ENCODE results near the gene TMEM238. TPM values are rescaled to one million over a fixed set of nuclear protein-coding genes. Genes with fewer than 3 reads are reported as not detected.

Gene TMEM238, protein sequence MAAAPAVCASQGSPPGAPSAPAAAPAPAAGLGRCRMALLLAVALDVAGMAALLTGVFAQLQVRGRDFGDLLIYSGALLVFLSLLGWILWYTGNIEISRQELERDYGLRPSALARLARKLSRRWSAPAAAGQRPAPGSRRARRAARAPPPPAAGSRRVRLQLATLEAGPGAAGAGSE
- polyA plus RNA-seq = not detected in 2 replicates

DNA sequence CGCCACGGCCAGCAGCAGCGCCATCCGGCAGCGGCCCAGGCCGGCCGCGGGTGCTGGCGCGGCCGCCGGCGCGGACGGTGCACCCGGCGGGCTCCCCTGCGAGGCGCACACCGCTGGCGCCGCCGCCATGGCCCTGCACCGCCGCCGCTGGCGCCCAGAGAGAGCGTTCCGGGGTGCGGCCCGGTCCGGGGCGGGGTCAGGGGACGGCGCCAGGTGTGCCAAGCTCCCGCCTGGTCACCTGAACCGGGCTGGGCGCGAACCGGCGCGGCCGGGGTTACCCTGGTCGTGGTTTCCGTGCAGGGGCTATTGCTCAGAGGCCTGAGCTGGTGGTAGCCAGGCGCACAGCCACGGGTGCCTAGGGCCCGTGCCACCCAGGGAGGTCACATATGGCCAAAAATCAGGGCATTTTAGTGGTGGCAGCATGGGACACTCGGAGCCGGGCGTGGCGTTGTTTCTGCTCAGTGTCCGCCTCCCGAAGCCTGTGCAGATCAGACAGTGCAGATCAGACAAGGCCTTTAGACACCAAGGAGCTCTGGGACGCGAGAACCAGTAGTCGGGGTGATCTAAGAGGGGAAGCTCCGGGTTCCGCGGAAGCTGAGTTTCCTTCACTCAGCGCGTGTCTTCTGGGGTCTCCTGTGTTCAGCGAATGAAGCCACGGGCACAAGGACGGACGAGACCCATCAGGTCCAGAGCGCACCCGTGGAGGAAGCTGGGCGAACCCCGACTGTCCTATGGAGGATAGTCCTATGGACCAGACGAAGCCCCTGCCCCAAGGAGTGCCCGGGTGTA is at the start of gene TMEM238:
TMEM238 (minus strand) TSS at position 162 of the 789 bp plus-strand sequence; CDS start at position 129, 33 bp downstream.

GRCh38 chr19:55407550-55407799 is 23.4 kb upstream of the TMEM238 start, which contains the start of gene UBE2S:
UBE2S (minus strand) TSS chr19:55407788; CDS start chr19:55407589, 199 bp downstream.

GRCh38 chr19:55385724-55386492 is 1.8 kb upstream of the TMEM238 start, which contains the start of gene RPL28:
RPL28 (plus strand) TSS chr19:55385932; CDS start chr19:55386358, 426 bp downstream.

DNA sequence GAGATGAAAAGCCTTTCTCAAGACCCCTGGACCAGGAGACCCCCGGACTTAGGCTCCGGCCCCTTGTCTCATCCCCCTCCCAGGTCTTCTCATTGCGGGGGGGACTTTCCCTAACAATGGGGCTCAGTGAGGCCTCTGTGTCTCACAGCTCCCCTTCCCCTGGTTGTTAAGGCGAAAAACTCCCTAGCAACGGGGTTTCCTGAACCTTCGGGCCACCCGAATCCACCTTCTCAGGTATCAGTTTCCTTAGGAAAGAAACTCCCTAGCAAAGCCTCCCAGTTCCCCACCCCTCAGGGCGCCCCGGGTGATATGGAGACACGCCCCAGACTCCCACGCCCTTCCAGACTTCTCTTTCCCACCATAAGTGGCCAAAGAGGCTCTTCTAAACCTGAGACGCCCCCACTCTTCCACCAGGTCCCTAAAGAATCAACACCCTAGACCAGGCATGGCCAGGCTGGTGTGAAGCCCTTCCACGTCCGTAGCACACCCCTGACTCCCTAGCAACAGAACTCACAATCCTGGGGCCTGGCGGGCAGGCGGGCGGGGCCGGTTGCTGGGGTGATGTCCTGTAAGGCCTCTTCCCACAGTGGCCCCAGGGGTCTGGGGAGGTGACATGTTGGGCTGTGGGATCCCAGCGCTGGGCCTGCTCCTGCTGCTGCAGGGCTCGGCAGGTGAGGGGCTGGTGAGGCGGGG is 7.7 kb downstream of the TMEM238 start, which contains the start of gene TMEM190:
TMEM190 (plus strand) TSS at position 586 of the 693 bp plus-strand sequence; CDS start at position 614, 28 bp downstream.

DNA sequence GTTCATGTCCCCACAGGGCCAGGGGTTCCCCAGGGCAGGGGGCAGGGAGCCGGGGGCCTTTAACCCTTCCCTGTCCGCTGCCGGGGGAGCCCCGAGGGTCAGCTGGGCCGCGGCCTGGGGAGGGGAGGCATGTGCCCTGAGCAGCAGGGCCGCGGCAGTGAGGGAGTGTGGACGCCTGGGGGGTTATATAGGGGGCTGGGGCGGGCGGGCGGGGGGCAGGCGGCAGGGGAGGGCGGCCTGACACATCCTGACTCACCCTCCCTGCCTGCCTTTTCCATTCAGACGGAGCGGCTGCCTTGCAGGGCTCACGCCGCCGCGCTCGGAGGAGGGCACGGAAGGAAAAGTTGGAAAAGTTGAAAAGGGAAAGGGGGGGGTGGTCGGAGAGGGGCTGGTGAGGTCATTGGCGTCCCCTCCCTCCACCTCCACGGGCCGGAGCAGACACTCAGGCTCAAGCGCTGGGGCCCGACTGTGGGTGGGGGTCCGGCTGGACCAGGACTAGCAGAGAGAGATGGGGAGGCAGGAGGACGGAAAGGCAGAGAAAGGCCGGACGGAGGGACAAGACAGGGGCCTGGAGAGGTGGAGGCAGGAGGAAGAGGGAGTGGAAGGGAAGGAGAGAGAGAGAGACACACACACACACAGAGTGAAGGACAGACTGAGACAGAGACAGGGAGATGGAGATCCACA is 13.6 kb downstream of the TMEM238 start, which contains the start of gene IL11:
IL11 (minus strand) TSS at position 159 of the 684 bp plus-strand sequence; CDS start at position 6, 153 bp downstream.

GRCh38 chr19:55362990-55363716 is 20.9 kb downstream of the TMEM238 start, which contains the start of gene GARIN5B:
GARIN5B (minus strand) TSS chr19:55363260; CDS start chr19:55363066, 194 bp downstream.

GRCh38 chr19:55354698-55355212 is 29.3 kb downstream of the TMEM238 start, which contains the start of gene COX6B2:
COX6B2 (minus strand) TSS chr19:55354719; CDS start chr19:55354521, 198 bp downstream.

GRCh38 chr19:55339105-55339888 is 44.8 kb downstream of the TMEM238 start, which contains the start of gene KMT5C:
KMT5C (plus strand) TSS chr19:55339876; CDS start chr19:55341937, 2,061 bp downstream.

Other genes with a start within 250 kb of the TMEM238 start
- 84.0 and 98.2 TPM in 2 replicates for gene TNNT1, start 235.1 kb downstream of the TMEM238 start, polyA plus RNA-seq
- not detected in 2 replicates for gene TNNI3, start 226.6 kb downstream of the TMEM238 start, polyA plus RNA-seq
- gene DNAAF3, start 217.7 kb downstream of the TMEM238 start, polyA plus RNA-seq = 0.99 TPM in 1 of 2 replicates, not detected in the other
- gene SYT5, start 204.0 kb downstream of the TMEM238 start, polyA plus RNA-seq = 2.6 and 7.5 TPM in 2 replicates
- 1.0 TPM in 1 of 2 replicates, not detected in the other for gene PTPRH, start 174.8 kb downstream of the TMEM238 start, polyA plus RNA-seq
- gene TMEM86B, start 155.5 kb downstream of the TMEM238 start, polyA plus RNA-seq = 0.27 and 1.3 TPM in 2 replicates
- gene PPP6R1, start 125.3 kb downstream of the TMEM238 start, polyA plus RNA-seq = 1.3 and 2.7 TPM in 2 replicates
- gene HSPBP1, start 104.2 kb downstream of the TMEM238 start, polyA plus RNA-seq = 5.9 and 10.4 TPM in 2 replicates
- 0.44 and 2.8 TPM in 2 replicates for gene BRSK1, start 100.3 kb downstream of the TMEM238 start, polyA plus RNA-seq
- not detected in 2 replicates for gene TMEM150B, start 59.0 kb downstream of the TMEM238 start, polyA plus RNA-seq
- gene KMT5C, start 44.4 kb downstream of the TMEM238 start, polyA plus RNA-seq = 0.77 TPM in 1 of 2 replicates, not detected in the other
- gene COX6B2, start 29.6 kb downstream of the TMEM238 start, polyA plus RNA-seq = not detected in 2 replicates
- gene GARIN5B, start 21.0 kb downstream of the TMEM238 start, polyA plus RNA-seq = not detected in 2 replicates
- not detected in 2 replicates for gene IL11, start 13.8 kb downstream of the TMEM238 start, polyA plus RNA-seq
- not detected in 2 replicates for gene TMEM190, start 7.5 kb downstream of the TMEM238 start, polyA plus RNA-seq
- 339 and 376 TPM in 2 replicates for gene RPL28, start 1.6 kb upstream of the TMEM238 start, polyA plus RNA-seq
- 1.3 and 1.6 TPM in 2 replicates for gene UBE2S, start 23.5 kb upstream of the TMEM238 start, polyA plus RNA-seq
- 0.62 TPM in 1 of 2 replicates, not detected in the other for gene SHISA7, start 59.0 kb upstream of the TMEM238 start, polyA plus RNA-seq
- gene ISOC2, start 77.3 kb upstream of the TMEM238 start, polyA plus RNA-seq = 0.93 and 1.2 TPM in 2 replicates
- not detected in 2 replicates for gene C19orf85, start 80.5 kb upstream of the TMEM238 start, polyA plus RNA-seq
- gene ZNF628, start 92.3 kb upstream of the TMEM238 start, polyA plus RNA-seq = not detected in 2 replicates
- gene NAT14, start 100.9 kb upstream of the TMEM238 start, polyA plus RNA-seq = 26.9 and 43.3 TPM in 2 replicates
- 0.05 TPM in 1 of 2 replicates, not detected in the other for gene SSC5D, start 104.1 kb upstream of the TMEM238 start, polyA plus RNA-seq
- not detected in 2 replicates for gene SBK2, start 152.8 kb upstream of the TMEM238 start, polyA plus RNA-seq
- gene SBK3, start 161.3 kb upstream of the TMEM238 start, polyA plus RNA-seq = not detected in 2 replicates
- 0.36 and 0.48 TPM in 2 replicates for gene ZNF579, start 196.6 kb upstream of the TMEM238 start, polyA plus RNA-seq
- 1.7 and 4.2 TPM in 2 replicates for gene FIZ1, start 215.2 kb upstream of the TMEM238 start, polyA plus RNA-seq
- gene ZNF524, start 216.0 kb upstream of the TMEM238 start, polyA plus RNA-seq = 0.36 TPM in 1 of 2 replicates, not detected in the other
- gene ZNF865, start 221.4 kb upstream of the TMEM238 start, polyA plus RNA-seq = 0.22 TPM in 1 of 2 replicates, not detected in the other
- 0.16 and 0.27 TPM in 2 replicates for gene ZNF784, start 240.3 kb upstream of the TMEM238 start, polyA plus RNA-seq